Activated T-cell treated with anti-CD3 and anti-CD28 coated beads, Interleukin-2, amount 50 U/mL, for 4 hours (primary cell): Measurements from ENCODE around the gene WNT1. TPM values are rescaled to one million over a fixed set of nuclear protein-coding genes. Genes with fewer than 3 reads are reported as not detected.
A peak's percentile ranks its signal among the peaks of the same experiment; 100 is the strongest.

Experiments
- ATAC-seq, 2 donors: fragments of 200-7000 bp; cut with Tn5 transposase; one replicate each; pipeline ENCODE4 v1.10.0; 2021
- DNase-seq: peaks from one replicate; pipeline ENCODE4 v3.0.0-alpha.2; 2020
- H3K27me3 Mint-ChIP-seq: one replicate; pipeline ENCODE4 v1.8.0; 2021; ENCODE audit warnings: low read depth, mixed read lengths
- H3K36me3 Mint-ChIP-seq: one replicate; pipeline ENCODE4 v1.8.0; 2022; ENCODE audit warnings: mixed read lengths; ENCODE audit not compliant: insufficient read depth
- H3K4me1 Mint-ChIP-seq: one replicate; pipeline ENCODE4 v1.8.0; 2021; ENCODE audit warnings: low read depth, mixed read lengths
- H3K4me3 Mint-ChIP-seq: one replicate; pipeline ENCODE4 v1.8.0; 2021; ENCODE audit warnings: mild to moderate bottlenecking, moderate library complexity, mixed read lengths
- H3K9me3 Mint-ChIP-seq: one replicate; pipeline ENCODE4 v1.8.0; 2021; ENCODE audit warnings: mixed read lengths
- total RNA-seq, 3 donors: library from RNA; stranded (reverse); gene quantifications; one replicate each; pipeline ENCODE4 v1.2.1, GENCODE V29; 2021

The WNT1 gene
- total RNA-seq, 3 donors from 2014 or later: not detected

- Mint-ChIP-seq H3K27me3 (peaks cover 66% of the 10 kb centered on the region), H3K36me3 (peaks cover 20% of the 10 kb centered on the region), H3K4me1 (peaks cover 33% of the 10 kb centered on the region), H3K9me3 (no peaks in the 10 kb centered on the region), H3K4me3 (peak overlapping the region; percentile 68)
- DNase-seq (peak; percentile 14), ATAC-seq (no peak)
These were observed 19.8 kb downstream of the WNT1 start for GRCh38 chr12:48997719-48998496.

- peaks cover 33% of the 10 kb centered on the region for H3K4me1 Mint-ChIP-seq
- peaks cover 27% of the 10 kb centered on the region for H3K36me3 Mint-ChIP-seq
- H3K4me3 Mint-ChIP-seq: peak overlapping the region; percentile 47
- ATAC-seq (peak; percentile 16 to 17), DNase-seq (peak; percentile 28)
- H3K27me3 Mint-ChIP-seq: peaks cover 59% of the 10 kb centered on the region
- no peaks in the 10 kb centered on the region for H3K9me3 Mint-ChIP-seq
These were observed 20.6 kb downstream of the WNT1 start for GRCh38 chr12:48998497-48999353.

GRCh38 chr12:48999371-49000131, 21.4 kb downstream of the WNT1 start, which contains the start of gene DDN:
Gene DDN (minus strand): TSS chr12:48999375. CDS start chr12:48999287, 88 bp downstream.
- Mint-ChIP-seq H3K36me3 (peaks cover 31% of the 10 kb centered on the region), H3K4me1 (peaks cover 33% of the 10 kb centered on the region), H3K4me3 (peak within 1 kb of the TSS; percentile 59), H3K9me3 (no peaks in the 10 kb centered on the region), H3K27me3 (peaks cover 51% of the 10 kb centered on the region)
- DNase-seq (peak; percentile 38), ATAC-seq (peak; percentile 55 to 62)

- H3K4me1 Mint-ChIP-seq: peaks cover 30% of the 10 kb centered on the region
- DNase-seq (no peak), ATAC-seq (no peak)
- peaks cover 39% of the 10 kb centered on the region for H3K36me3 Mint-ChIP-seq
- no peak overlapping the region for H3K4me3 Mint-ChIP-seq
- H3K9me3 Mint-ChIP-seq: no peaks in the 10 kb centered on the region
- peaks cover 46% of the 10 kb centered on the region for H3K27me3 Mint-ChIP-seq
These were observed 22.2 kb downstream of the WNT1 start for GRCh38 chr12:49000346-49000745.

GRCh38 chr12:49008943-49009342, 30.8 kb downstream of the WNT1 start:
- no peaks in the 10 kb centered on the region for H3K27me3 Mint-ChIP-seq
- no peaks in the 10 kb centered on the region for H3K4me1 Mint-ChIP-seq
- DNase-seq (no peak), ATAC-seq (no peak)
- H3K36me3 Mint-ChIP-seq: peaks cover 43% of the 10 kb centered on the region
- no peak overlapping the region for H3K4me3 Mint-ChIP-seq
- no peaks in the 10 kb centered on the region for H3K9me3 Mint-ChIP-seq

- peaks cover 3% of the 10 kb centered on the region for H3K4me1 Mint-ChIP-seq
- no peaks in the 10 kb centered on the region for H3K27me3 Mint-ChIP-seq
- DNase-seq (no peak), ATAC-seq (no peak)
- H3K9me3 Mint-ChIP-seq: no peaks in the 10 kb centered on the region
- peaks cover 35% of the 10 kb centered on the region for H3K36me3 Mint-ChIP-seq
- no peak overlapping the region for H3K4me3 Mint-ChIP-seq
These were observed 32.1 kb downstream of the WNT1 start for GRCh38 chr12:49010092-49010668.

- Mint-ChIP-seq H3K36me3 (peaks cover 33% of the 10 kb centered on the region), H3K4me3 (no peak overlapping the region), H3K27me3 (no peaks in the 10 kb centered on the region), H3K9me3 (no peaks in the 10 kb centered on the region), H3K4me1 (peaks cover 23% of the 10 kb centered on the region)
- DNase-seq (no peak), ATAC-seq (no peak)
These were observed 34.6 kb downstream of the WNT1 start for GRCh38 chr12:49012739-49013138.

GRCh38 chr12:49013428-49013827, 35.3 kb downstream of the WNT1 start:
- H3K4me3 Mint-ChIP-seq: no peak overlapping the region
- H3K4me1 Mint-ChIP-seq: peaks cover 26% of the 10 kb centered on the region
- ATAC-seq (no peak), DNase-seq (no peak)
- no peaks in the 10 kb centered on the region for H3K27me3 Mint-ChIP-seq
- peaks cover 27% of the 10 kb centered on the region for H3K36me3 Mint-ChIP-seq
- no peaks in the 10 kb centered on the region for H3K9me3 Mint-ChIP-seq

GRCh38 chr12:49014547-49014946, 36.4 kb downstream of the WNT1 start:
- ATAC-seq (no peak), DNase-seq (no peak)
- no peak overlapping the region for H3K4me3 Mint-ChIP-seq
- H3K27me3 Mint-ChIP-seq: no peaks in the 10 kb centered on the region
- peaks cover 31% of the 10 kb centered on the region for H3K4me1 Mint-ChIP-seq
- H3K9me3 Mint-ChIP-seq: no peaks in the 10 kb centered on the region
- peaks cover 24% of the 10 kb centered on the region for H3K36me3 Mint-ChIP-seq

- H3K4me1 Mint-ChIP-seq: peaks cover 36% of the 10 kb centered on the region
These were observed 37.1 kb downstream of the WNT1 start for GRCh38 chr12:49015196-49015595.

GRCh38 chr12:49017891-49018260, 39.8 kb downstream of the WNT1 start:
- DNase-seq (no peak), ATAC-seq (peak; percentile 27 to 47)
- Mint-ChIP-seq H3K4me3 (peak overlapping the region; percentile 92), H3K4me1 (peaks cover 36% of the 10 kb centered on the region), H3K36me3 (peaks cover 20% of the 10 kb centered on the region), H3K27me3 (no peaks in the 10 kb centered on the region), H3K9me3 (no peaks in the 10 kb centered on the region)

More at GRCh38 chr12:49015196-49015595, 37.1 kb downstream of the WNT1 start:
- no peaks in the 10 kb centered on the region for H3K27me3 Mint-ChIP-seq
- H3K9me3 Mint-ChIP-seq: no peaks in the 10 kb centered on the region
- peaks cover 19% of the 10 kb centered on the region for H3K36me3 Mint-ChIP-seq
- DNase-seq: no peak
- no peak overlapping the region for H3K4me3 Mint-ChIP-seq
- no peak for ATAC-seq

- peak; percentile 90 to 93 for ATAC-seq
These were observed 40.4 kb downstream of the WNT1 start, which contains the start of gene PRKAG1 for GRCh38 chr12:49018261-49019119. Gene PRKAG1 (minus strand): TSS chr12:49018776. CDS start chr12:49018740, 36 bp downstream.

GRCh38 chr12:49019120-49019430, 41.0 kb downstream of the WNT1 start:
- ATAC-seq (peak in 1 of 2 donors; percentile 4), DNase-seq (no peak)
- Mint-ChIP-seq H3K4me3 (peak overlapping the region; percentile 92), H3K27me3 (no peaks in the 10 kb centered on the region), H3K4me1 (peaks cover 36% of the 10 kb centered on the region), H3K36me3 (peaks cover 20% of the 10 kb centered on the region), H3K9me3 (no peaks in the 10 kb centered on the region)

More at GRCh38 chr12:49018261-49019119, 40.4 kb downstream of the WNT1 start, which contains the start of gene PRKAG1:
- DNase-seq: peak; percentile 93
- Mint-ChIP-seq H3K4me1 (peaks cover 36% of the 10 kb centered on the region), H3K27me3 (no peaks in the 10 kb centered on the region), H3K36me3 (peaks cover 20% of the 10 kb centered on the region), H3K4me3 (peak within 1 kb of the TSS; percentile 92), H3K9me3 (no peaks in the 10 kb centered on the region)
